OCI-LY1 (cell line): ENCODE data around the gene MXD4.
A peak's percentile ranks its signal among the peaks of the same experiment; 100 is the strongest.

Source experiments
- H2AFZ ChIP-seq: fragments of 200-600 bp; sonication (generic), shearing (Covaris generic); 2 replicates; pipeline ENCODE4 v1.6.0; 2014; ENCODE audit warnings: antibody characterized with exemption, mild to moderate bottlenecking, low read length
- H3F3A ChIP-seq: fragments of 200-600 bp; sonication (generic), shearing (Covaris generic); 2 replicates; pipeline ENCODE4 v1.6.0; 2014; ENCODE audit warnings: mild to moderate bottlenecking, antibody characterized with exemption, low read length, moderate library complexity; ENCODE audit not compliant: insufficient read depth
- H3K27ac ChIP-seq: fragments of 200-600 bp; sonication (generic); 2 replicates; pipeline ENCODE4 v1.5.1; 2014; ENCODE audit warnings: low read length, mixed run types, mild to moderate bottlenecking, low read depth; ENCODE audit not compliant: poor library complexity, severe bottlenecking
- H3K27me3 ChIP-seq: fragments of 200-600 bp; sonication (generic); 2 replicates; pipeline ENCODE4 v1.6.0; 2014; ENCODE audit warnings: antibody characterized with exemption, mild to moderate bottlenecking, low read length, moderate library complexity; ENCODE audit not compliant: insufficient read depth
- H3K36me3 ChIP-seq: fragments of 200-600 bp; sonication (generic); 2 replicates; pipeline ENCODE4 v1.6.1; 2014; ENCODE audit warnings: mild to moderate bottlenecking, antibody characterized with exemption, low read length, moderate library complexity, mixed read lengths; ENCODE audit not compliant: insufficient read depth
- H3K4me1 ChIP-seq: fragments of 200-600 bp; sonication (generic); 2 replicates; pipeline ENCODE4 v1.5.1; 2014; ENCODE audit warnings: mild to moderate bottlenecking, low read length, moderate library complexity; ENCODE audit not compliant: insufficient read depth, severe bottlenecking
- H3K4me2 ChIP-seq: fragments of 200-600 bp; sonication (generic), shearing (Covaris generic); 2 replicates; pipeline ENCODE4 v1.6.1; 2014; ENCODE audit warnings: low read length
- H3K4me3 ChIP-seq: fragments of 200-600 bp; sonication (generic); 2 replicates; pipeline ENCODE4 v1.5.1; 2014; ENCODE audit warnings: low read length, low read depth, mild to moderate bottlenecking, mixed read lengths; ENCODE audit not compliant: poor library complexity, severe bottlenecking
- H3K79me2 ChIP-seq: fragments of 200-600 bp; shearing (Covaris generic); 2 replicates; pipeline ENCODE4 v1.6.1; 2016; ENCODE audit warnings: mixed run types, low read length, mixed read lengths; ENCODE audit not compliant: insufficient read depth
- H3K9ac ChIP-seq: fragments of 200-600 bp; sonication (generic), shearing (Covaris generic); 2 replicates; pipeline ENCODE4 v1.6.1; 2014; ENCODE audit warnings: mild to moderate bottlenecking, low read length, mixed read lengths
- H3K9me2 ChIP-seq: fragments of 200-600 bp; sonication (generic), shearing (Covaris generic); 2 replicates; pipeline ENCODE4 v1.6.1; 2014; ENCODE audit warnings: low read depth, mild to moderate bottlenecking, low read length, mixed read lengths
- H3K9me3 ChIP-seq: fragments of 200-600 bp; shearing (Covaris generic); 2 replicates; pipeline ENCODE4 v1.6.1; 2014; ENCODE audit warnings: low read length, mixed read lengths
- H4K20me1 ChIP-seq: fragments of 200-600 bp; sonication (generic), shearing (Covaris generic); 2 replicates; pipeline ENCODE4 v1.6.0; 2016; ENCODE audit warnings: mild to moderate bottlenecking, low read length; ENCODE audit not compliant: insufficient read depth
- EZH2 ChIP-seq: fragments of 200-600 bp; sonication (generic), shearing (Covaris generic); IDR thresholded peaks from 2 replicates; pipeline ENCODE4 v1.8.0; 2017; ENCODE audit warnings: borderline replicate concordance, mixed run types, mild to moderate bottlenecking, antibody characterized with exemption, low read length, moderate library complexity, mixed read lengths
- TF ChIP-seq, protein P1 (sequence below): fragments of 200-600 bp; sonication (generic), shearing (Covaris generic); IDR thresholded peaks from 2 replicates; pipeline ENCODE4 v1.5.1; 2017; ENCODE audit warnings: mild to moderate bottlenecking, antibody characterized with exemption, low read length, moderate library complexity, mixed read lengths

Gene MXD4

DNA sequence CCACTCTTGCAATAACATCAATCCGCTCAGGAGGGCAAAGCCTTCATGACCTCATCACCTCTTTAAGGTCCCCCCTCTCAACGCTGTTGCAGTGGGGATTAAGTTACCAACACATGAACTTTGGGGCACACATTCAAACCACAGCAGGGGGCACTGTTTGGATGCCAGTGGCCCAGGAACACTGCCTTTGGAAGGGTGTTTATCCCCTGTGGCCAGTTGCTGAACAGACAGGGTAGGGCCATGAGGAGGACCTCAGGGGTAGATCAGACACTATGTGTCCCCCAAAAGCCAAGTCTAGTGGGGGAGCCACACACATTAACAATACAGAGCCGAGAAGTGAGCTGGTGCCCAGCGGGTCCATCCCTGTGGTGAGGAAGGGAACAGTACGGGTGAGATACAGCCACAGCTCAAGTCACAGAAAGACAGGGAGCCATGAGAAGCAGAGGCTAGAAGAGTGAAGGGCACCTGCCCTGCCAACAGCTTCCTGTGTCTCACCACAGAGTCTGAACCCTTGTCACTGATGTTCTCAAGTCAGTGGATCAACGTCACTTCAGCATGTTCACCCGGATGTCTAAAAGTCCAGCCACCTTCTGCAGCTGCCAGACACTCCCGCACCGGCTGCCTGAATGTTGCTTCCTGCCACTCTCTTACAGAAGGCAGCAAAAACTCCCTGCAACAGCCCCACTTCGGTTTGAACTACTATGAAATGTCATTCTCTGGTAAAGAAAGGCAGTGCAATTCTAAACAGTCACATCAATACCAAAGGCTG, 19.9 kb upstream of the MXD4 start:
- Histone ChIP-seq H3K9ac (peak overlapping the region; percentile 37; the same call in 1 of the 2 replicates), H3K36me3 (no peaks in the 10 kb centered on the region), H3F3A (no peaks in the 10 kb centered on the region), H3K4me1 (peaks cover 13% of the 10 kb centered on the region), H3K4me2 (peak overlapping the region; percentile 26; the same call in 1 of the 2 replicates), H3K27ac (peak overlapping the region; percentile 18), H3K9me3 (no peaks in the 10 kb centered on the region), H3K27me3 (no peaks in the 10 kb centered on the region), H4K20me1 (no peaks in the 10 kb centered on the region), H3K79me2 (no peaks in the 10 kb centered on the region), H3K9me2 (no peaks in the 10 kb centered on the region), H3K4me3 (no peak overlapping the region), H2AFZ (no peak overlapping the region)
- no peak for TF ChIP-seq EZH2
- TF ChIP-seq, protein P1, sequence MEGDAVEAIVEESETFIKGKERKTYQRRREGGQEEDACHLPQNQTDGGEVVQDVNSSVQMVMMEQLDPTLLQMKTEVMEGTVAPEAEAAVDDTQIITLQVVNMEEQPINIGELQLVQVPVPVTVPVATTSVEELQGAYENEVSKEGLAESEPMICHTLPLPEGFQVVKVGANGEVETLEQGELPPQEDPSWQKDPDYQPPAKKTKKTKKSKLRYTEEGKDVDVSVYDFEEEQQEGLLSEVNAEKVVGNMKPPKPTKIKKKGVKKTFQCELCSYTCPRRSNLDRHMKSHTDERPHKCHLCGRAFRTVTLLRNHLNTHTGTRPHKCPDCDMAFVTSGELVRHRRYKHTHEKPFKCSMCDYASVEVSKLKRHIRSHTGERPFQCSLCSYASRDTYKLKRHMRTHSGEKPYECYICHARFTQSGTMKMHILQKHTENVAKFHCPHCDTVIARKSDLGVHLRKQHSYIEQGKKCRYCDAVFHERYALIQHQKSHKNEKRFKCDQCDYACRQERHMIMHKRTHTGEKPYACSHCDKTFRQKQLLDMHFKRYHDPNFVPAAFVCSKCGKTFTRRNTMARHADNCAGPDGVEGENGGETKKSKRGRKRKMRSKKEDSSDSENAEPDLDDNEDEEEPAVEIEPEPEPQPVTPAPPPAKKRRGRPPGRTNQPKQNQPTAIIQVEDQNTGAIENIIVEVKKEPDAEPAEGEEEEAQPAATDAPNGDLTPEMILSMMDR, result peak; percentile 37; the same call in 1 of the 2 replicates

- H3K36me3 ChIP-seq, result no peaks in the 10 kb centered on the region
- H3K27ac ChIP-seq, result no peak overlapping the region
- H3K4me1 ChIP-seq, result peaks cover 13% of the 10 kb centered on the region
- no peaks in the 10 kb centered on the region for H3K79me2 ChIP-seq
- H2AFZ ChIP-seq, result no peak overlapping the region
- H3K9me3 ChIP-seq, result no peaks in the 10 kb centered on the region
- no peaks in the 10 kb centered on the region for H3K9me2 ChIP-seq
- no peaks in the 10 kb centered on the region for H3F3A ChIP-seq
- H4K20me1 ChIP-seq, result no peaks in the 10 kb centered on the region
- no peak overlapping the region for H3K4me3 ChIP-seq
- H3K27me3 ChIP-seq, result no peaks in the 10 kb centered on the region
- no peak overlapping the region for H3K9ac ChIP-seq
- TF ChIP-seq EZH2, result no peak
- TF ChIP-seq, protein P1, result peak; percentile 26; the same call in 1 of the 2 replicates
- H3K4me2 ChIP-seq, result no peak overlapping the region
Measured at GRCh38 chr4:2280531-2281300, 18.8 kb upstream of the MXD4 start.

DNA sequence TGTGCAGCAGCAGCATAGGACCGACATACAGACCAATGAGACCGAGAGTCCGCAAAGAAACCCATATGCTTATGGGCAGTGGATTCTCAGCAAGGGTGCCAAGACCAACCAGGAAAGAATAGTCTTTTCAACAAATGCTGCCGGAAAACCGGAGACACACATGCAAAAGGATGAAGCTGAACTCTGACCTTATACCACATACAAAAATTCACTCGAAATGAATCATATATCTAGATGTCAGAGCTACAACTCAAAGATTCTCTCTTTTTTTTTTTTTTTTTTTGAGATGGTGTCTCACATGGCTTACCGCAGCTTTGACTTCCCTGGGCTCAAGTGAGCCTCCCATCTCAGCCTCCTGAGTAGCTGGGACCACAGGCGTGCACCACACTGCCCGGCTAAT, 16.0 kb upstream of the MXD4 start:
- Histone ChIP-seq H3K79me2 (no peaks in the 10 kb centered on the region), H3K27ac (no peak overlapping the region), H3K4me1 (peaks cover 13% of the 10 kb centered on the region), H3K27me3 (no peaks in the 10 kb centered on the region), H3K4me3 (no peak overlapping the region), H3K36me3 (no peaks in the 10 kb centered on the region), H3K9me3 (no peaks in the 10 kb centered on the region), H3K4me2 (no peak overlapping the region), H3K9ac (no peak overlapping the region), H4K20me1 (no peaks in the 10 kb centered on the region), H3F3A (no peaks in the 10 kb centered on the region), H2AFZ (no peak overlapping the region), H3K9me2 (no peaks in the 10 kb centered on the region)
- TF ChIP-seq EZH2, result no peak
- TF ChIP-seq, protein P1, result no peak
